Sigmoid colon (tissue), 7 donors: ENCODE measurements around the gene IFI44. TPM values are rescaled to one million over a fixed set of nuclear protein-coding genes. Genes with fewer than 3 reads are reported as not detected.

Experiments
- DNase-seq: peaks from one replicate; pipeline ENCODE4 v3.0.0-alpha.2; 2019
- H3K27ac ChIP-seq, 4 donors: fragments of 200-600 bp; sonication (generic); one replicate each; pipeline ENCODE4 v1.5.1; 2016 to 2019; ENCODE audit warnings: mild to moderate bottlenecking in 1 of 4
- H3K27me3 ChIP-seq, 3 donors: fragments of 200-600 bp; sonication (generic); one replicate each; pipeline ENCODE4 v1.5.1; 2019; ENCODE audit warnings: mild to moderate bottlenecking in 1 of 3
- H3K36me3 ChIP-seq, 4 donors: fragments of 200-600 bp; sonication (generic); one replicate each; pipeline ENCODE4 v1.5.1; 2016 to 2019
- H3K4me1 ChIP-seq, 4 donors: fragments of 200-600 bp; sonication (generic); one replicate each; pipeline ENCODE4 v1.5.1; 2017 to 2019
- H3K4me3 ChIP-seq, 4 donors: fragments of 200-600 bp; sonication (generic); one replicate each; pipeline ENCODE4 v1.5.1; 2017 to 2019; ENCODE audit warnings: mild to moderate bottlenecking in 2 of 4, moderate library complexity in 1 of 4
- H3K9me3 ChIP-seq, 4 donors: fragments of 200-600 bp in 3 of 4; sonication (generic) in 3 of 4; one replicate each; pipeline versions ENCODE4 v1.5.1 to v1.6.1; 2013 to 2019
- CTCF ChIP-seq, 4 experiments: fragments of 450-650 bp in 3 of 4; fragments of 200-600 bp in 1 of 4; IDR thresholded peaks; one replicate each; pipeline ENCODE4 v1.5.1; 2016 to 2019; ENCODE audit warnings: antibody characterized with exemption in 4 of 4, mild to moderate bottlenecking in 3 of 4, moderate library complexity in 2 of 4
- EP300 ChIP-seq, 4 donors: sonication (generic); formaldehyde crosslinking; IDR thresholded peaks; one replicate each; pipeline ENCODE4 v1.6.1; 2017; ENCODE audit warnings: antibody characterized with exemption in 4 of 4
- POLR2A ChIP-seq, 2 donors: fragments of 450-650 bp; IDR thresholded peaks; one replicate each; pipeline ENCODE4 v1.6.1; 2016; ENCODE audit warnings: antibody characterized with exemption in 2 of 2, mild to moderate bottlenecking in 2 of 2, moderate library complexity in 2 of 2
- POLR2AphosphoS5 ChIP-seq, 4 donors: sonication (generic); formaldehyde crosslinking; IDR thresholded peaks; one replicate each; pipeline ENCODE4 v1.6.1; 2017; ENCODE audit warnings: antibody characterized with exemption in 4 of 4
- WGBS, 2 donors: extraction: QIAGEN DNeasy Blood & Tissue Kit; methylation state at CpG; one replicate each; pipeline ENCODE4 v1.1.7; 2013; 5-methylcytosine and 5-hydroxymethylcytosine counted together
- intact Hi-C: fragments of 100-400 bp; cut with DNase I; formaldehyde crosslinking; loops from one replicate; pipeline ENCODE4 v1.15.1; 2023
- polyA plus RNA-seq, 3 donors: library from polyadenylated mRNA; stranded (reverse); fragments of 200-250 nt; gene quantifications; one replicate each; pipeline ENCODE4 v1.2.3, GENCODE V29; 2013
- total RNA-seq, 4 donors: library from RNA; depleted of rRNA; stranded (reverse); fragments of >200 nt; gene quantifications; one replicate each; pipeline ENCODE4 v1.1.0, GENCODE V29; 2016
- donor health status: healthy with polysubstance abuse.
- donor health status: Bipolar disorder and iron deficiency.
- donor health status: healthy.

IFI44 gene
- total and polyA plus RNA-seq, 7 donors: 3.9 to 29.5 (median 17.5) TPM

GRCh38 chr1:78607334-78607927 lies 42.2 kb upstream of the IFI44 start:
- no peak overlapping the region for H3K27ac ChIP-seq
- no peak overlapping the region for H3K4me3 ChIP-seq
- TF ChIP-seq CTCF (IDR thresholded peaks at IDR 0.05) (peak in 2 of 4 experiments; percentile 39 to 55), POLR2A (IDR thresholded peaks at IDR 0.05) (no peak), POLR2AphosphoS5 (IDR thresholded peaks at IDR 0.05) (no peak)
- H3K27me3 ChIP-seq: no peaks in the 10 kb centered on the region
- DNase-seq: no peak
- H3K4me1 ChIP-seq: peaks cover 0 to 5% (median 0%) of the 10 kb centered on the region in 4 donors
- H3K36me3 ChIP-seq: no peaks in the 10 kb centered on the region
- no peaks in the 10 kb centered on the region for H3K9me3 ChIP-seq
- 83 to 84% methylated on average over 5 of the region's 5 CpGs for WGBS, 2 donors
- intact Hi-C loops: loop anchor here (1.0 kb wide), 1 partner anchor 462 kb away; no protein-coding TSS in a partner anchor

GRCh38 chr1:78607944-78608343 lies 41.7 kb upstream of the IFI44 start:
- Histone ChIP-seq H3K9me3 (no peaks in the 10 kb centered on the region), H3K36me3 (no peaks in the 10 kb centered on the region), H3K4me3 (no peak overlapping the region), H3K27me3 (no peaks in the 10 kb centered on the region), H3K4me1 (peaks cover 0 to 5% (median 0%) of the 10 kb centered on the region in 4 donors), H3K27ac (no peak overlapping the region)
- intact Hi-C loops: loop anchor here (1.0 kb wide), 1 partner anchor 463 kb away; no protein-coding TSS in a partner anchor
- no peak for DNase-seq
- no peak for TF ChIP-seq POLR2A (IDR thresholded peaks at IDR 0.05)
- TF ChIP-seq POLR2AphosphoS5 (IDR thresholded peaks at IDR 0.05): no peak
- TF ChIP-seq EP300 (IDR thresholded peaks at IDR 0.05): no peak
- no peak for TF ChIP-seq CTCF (IDR thresholded peaks at IDR 0.05)
- WGBS, 2 donors: 32 to 62% methylated on average over 4 of the region's 4 CpGs

GRCh38 chr1:78617615-78618026 lies 32.0 kb upstream of the IFI44 start:
- H3K36me3 ChIP-seq: no peaks in the 10 kb centered on the region
- H3K9me3 ChIP-seq: no peaks in the 10 kb centered on the region
- peak overlapping the region in 1 of 4 donors; percentile 69 for H3K27ac ChIP-seq
- intact Hi-C loops: loop anchor here (1.0 kb wide), 1 partner anchor 59 kb away; no protein-coding TSS in a partner anchor
- no peaks in the 10 kb centered on the region for H3K27me3 ChIP-seq
- no peak overlapping the region for H3K4me3 ChIP-seq
- peaks cover 0 to 20% (median 18%) of the 10 kb centered on the region in 4 donors for H3K4me1 ChIP-seq
- DNase-seq: peak; percentile 83
- TF ChIP-seq POLR2A (IDR thresholded peaks at IDR 0.05): no peak
- TF ChIP-seq CTCF (IDR thresholded peaks at IDR 0.05): peak; percentile 53 to 90 (median 76)
- peak in 1 of 4 donors; percentile 35 for TF ChIP-seq POLR2AphosphoS5 (IDR thresholded peaks at IDR 0.05)
- no peak for TF ChIP-seq EP300 (IDR thresholded peaks at IDR 0.05)
- WGBS, 2 donors: 40 to 44% methylated on average over 7 of the region's 7 CpGs

GRCh38 chr1:78619032-78619431 lies 30.6 kb upstream of the IFI44 start:
- no peak for DNase-seq
- Histone ChIP-seq H3K4me3 (peak overlapping the region in 2 of 4 donors; percentile 38 to 39), H3K9me3 (no peaks in the 10 kb centered on the region), H3K36me3 (no peaks in the 10 kb centered on the region), H3K27ac (peak overlapping the region; percentile 67 to 74 (median 68)), H3K4me1 (peaks cover 0 to 20% (median 18%) of the 10 kb centered on the region in 4 donors), H3K27me3 (no peaks in the 10 kb centered on the region)
- WGBS, 2 donors: 56 to 76% methylated on average over 3 of the region's 3 CpGs
- intact Hi-C loops: no loop called here
- no peak for TF ChIP-seq EP300 (IDR thresholded peaks at IDR 0.05)
- TF ChIP-seq CTCF (IDR thresholded peaks at IDR 0.05): no peak
- TF ChIP-seq POLR2AphosphoS5 (IDR thresholded peaks at IDR 0.05): no peak
- TF ChIP-seq POLR2A (IDR thresholded peaks at IDR 0.05): no peak
